H1 (cell line): Measurements from ENCODE around the gene ARHGEF7. TPM values are rescaled to one million over a fixed set of nuclear protein-coding genes. Genes with fewer than 3 reads are reported as not detected.

Source experiments
- CTCF ChIA-PET: fragments of 300-600 bp; sonication (Branson Sonifier 250); formaldehyde crosslinking; loops from one replicate; lab custom pipeline; 2021; ENCODE audit not compliant: partially characterized antibody; lab: Charles Lee
- POLR2A ChIA-PET: fragments of 300-600 bp; sonication (Branson Sonifier 250); formaldehyde crosslinking; loops from one replicate; lab custom pipeline; 2021; ENCODE audit warnings: inconsistent platforms; ENCODE audit not compliant: partially characterized antibody; lab: Charles Lee
- DNase-seq, 2 experiments: peaks; one replicate each; pipeline versions ENCODE4 v3.0.0 to v3.0.0-alpha.2; 2010 to 2022; ENCODE audit warnings: low spot score in 2 of 2, low read depth in 1 of 2, mixed read lengths in 1 of 2
- FAIRE-seq: peaks from 2 replicates; lab custom pipeline; 2011; peaks lifted over from hg19 to GRCh38; lab: Jason Lieb, UNC
- H2AFZ ChIP-seq: 2 replicates; pipeline ENCODE4 v1.8.1; 2012; ENCODE audit warnings: low read length, inconsistent platforms
- H2AK5ac ChIP-seq: 2 replicates; pipeline ENCODE4 v1.6.1; 2013; ENCODE audit warnings: low read depth, low read length
- H2BK120ac ChIP-seq: replicated peaks from 2 replicates; pipeline ENCODE3; 2013; ENCODE audit warnings: low read depth, low read length, inconsistent platforms
- H2BK12ac ChIP-seq: 2 replicates; pipeline ENCODE4 v1.6.1; 2013; ENCODE audit warnings: low read depth, low read length
- H2BK15ac ChIP-seq: 2 replicates; pipeline ENCODE4 v1.6.1; 2013; ENCODE audit warnings: low read length
- H2BK20ac ChIP-seq: 2 replicates; pipeline ENCODE4 v1.6.1; 2013; ENCODE audit warnings: low read length
- H2BK5ac ChIP-seq: 2 replicates; pipeline ENCODE4 v1.6.1; 2013; ENCODE audit warnings: low read depth, low read length
- H3K14ac ChIP-seq: 2 replicates; pipeline ENCODE4 v1.6.1; 2013; ENCODE audit warnings: inconsistent platforms; ENCODE audit not compliant: insufficient read length
- H3K18ac ChIP-seq: 2 replicates; pipeline ENCODE4 v1.6.1; 2013; ENCODE audit warnings: low read length; ENCODE audit errors: extremely low read depth
- H3K23ac ChIP-seq: 2 replicates; pipeline ENCODE4 v1.6.1; 2013; ENCODE audit warnings: inconsistent platforms; ENCODE audit not compliant: insufficient read length
- H3K23me2 ChIP-seq: 2 replicates; pipeline ENCODE4 v1.6.1; 2013; ENCODE audit warnings: low read depth, low read length
- H3K27ac ChIP-seq: 2 replicates; pipeline ENCODE4 v1.6.1; 2011; ENCODE audit warnings: low read depth, low read length, inconsistent platforms
- H3K27me3 ChIP-seq, 4 experiments: replicated peaks in 1 of 4; 1 replicate in 1 of 4; 2 replicates in 3 of 4; pipeline versions ENCODE4 v1.6.1 to v1.8.1; 2011 to 2013; ENCODE audit warnings: low read length in 3 of 4, mild to moderate bottlenecking in 3 of 4, inconsistent platforms in 2 of 4, mixed read lengths in 2 of 4, moderate library complexity in 1 of 4; ENCODE audit not compliant: control insufficient read depth in 3 of 4, insufficient read depth in 3 of 4; ENCODE audit errors: extremely low read depth in 1 of 4
- H3K36me3 ChIP-seq, 4 experiments: 2 replicates each; pipeline versions ENCODE4 v1.6.1 to v1.8.1; 2011 to 2013; ENCODE audit warnings: mild to moderate bottlenecking in 4 of 4, low read length in 3 of 4, moderate library complexity in 2 of 4, control low read depth in 1 of 4, inconsistent platforms in 1 of 4; ENCODE audit not compliant: insufficient read depth in 4 of 4, control insufficient read depth in 2 of 4
- H3K4ac ChIP-seq: replicated peaks from 2 replicates; pipeline ENCODE3; 2013; ENCODE audit warnings: low read length, low read depth, mixed read lengths, inconsistent platforms; ENCODE audit not compliant: insufficient read length
- H3K4me1 ChIP-seq, 4 experiments: replicated peaks in 1 of 4; 1 replicate in 1 of 4; 2 replicates in 3 of 4; pipeline versions ENCODE4 v1.6.1 to v1.8.1; 2011 to 2013; ENCODE audit warnings: low read length in 3 of 4, inconsistent platforms in 2 of 4, mixed read lengths in 1 of 4; ENCODE audit not compliant: insufficient read depth in 4 of 4, control insufficient read depth in 3 of 4
- H3K4me2 ChIP-seq, 2 experiments: 2 replicates each; pipeline versions ENCODE4 v1.6.1 to v1.8.1; 2011 to 2013; ENCODE audit warnings: low read depth in 2 of 2, low read length in 2 of 2, control low read depth in 1 of 2, inconsistent platforms in 1 of 2, mild to moderate bottlenecking in 1 of 2; ENCODE audit not compliant: insufficient read depth in 1 of 2
- H3K4me3 ChIP-seq, 4 experiments: fragments of 200-600, 300-600 bp in 1 of 4; sonication (generic), shearing (Covaris generic), sonication (Bioruptor Twin) in 1 of 4; 2 replicates each; pipeline versions ENCODE4 v1.5.1 to v1.8.1; 2011 to 2016; ENCODE audit warnings: low read length in 4 of 4, low read depth in 3 of 4, control low read depth in 2 of 4, inconsistent platforms in 2 of 4, mild to moderate bottlenecking in 2 of 4, mixed read lengths in 1 of 4, moderate library complexity in 1 of 4; ENCODE audit not compliant: insufficient read depth in 2 of 4; ENCODE audit errors: extremely low read depth in 1 of 4
- H3K56ac ChIP-seq: replicated peaks from 2 replicates; pipeline ENCODE3; 2013; ENCODE audit warnings: low read depth, mild to moderate bottlenecking, mixed read lengths, low read length, inconsistent platforms; ENCODE audit not compliant: insufficient read length
- H3K79me1 ChIP-seq: 2 replicates; pipeline ENCODE4 v1.6.1; 2013; ENCODE audit warnings: low read depth, low read length, control low read depth
- H3K79me2 ChIP-seq, 2 experiments: 2 replicates each; pipeline versions ENCODE4 v1.6.1 to v1.8.1; 2012 to 2013; ENCODE audit warnings: low read length in 2 of 2, mild to moderate bottlenecking in 2 of 2, inconsistent platforms in 1 of 2; ENCODE audit not compliant: insufficient read depth in 2 of 2, control insufficient read depth in 1 of 2
- H3K9ac ChIP-seq, 4 experiments: replicated peaks in 1 of 4; 1 replicate in 1 of 4; 2 replicates in 3 of 4; pipeline versions ENCODE4 v1.6.1 to v1.8.1; 2011 to 2013; ENCODE audit warnings: low read depth in 3 of 4, low read length in 3 of 4, control low read depth in 2 of 4, mild to moderate bottlenecking in 2 of 4, moderate library complexity in 2 of 4, inconsistent platforms in 1 of 4; ENCODE audit errors: extremely low read depth in 1 of 4
- H3K9me3 ChIP-seq, 2 experiments: 2 replicates each; pipeline versions ENCODE4 v1.6.1 to v1.8.1; 2012 to 2013; ENCODE audit warnings: mild to moderate bottlenecking in 2 of 2, moderate library complexity in 2 of 2, control low read depth in 1 of 2, inconsistent platforms in 1 of 2, low read depth in 1 of 2, low read length in 1 of 2, mixed read lengths in 1 of 2; ENCODE audit not compliant: insufficient read depth in 2 of 2
- H4K20me1 ChIP-seq, 2 experiments: replicated peaks in 1 of 2; 2 replicates each; pipeline versions ENCODE3 to v1.8.1; 2011 to 2013; ENCODE audit warnings: inconsistent platforms in 2 of 2, low read length in 2 of 2, mild to moderate bottlenecking in 1 of 2; ENCODE audit not compliant: insufficient read depth in 2 of 2, control insufficient read depth in 1 of 2
- H4K5ac ChIP-seq: 2 replicates; pipeline ENCODE4 v1.6.1; 2013; ENCODE audit warnings: low read length, low read depth, mixed read lengths, inconsistent platforms; ENCODE audit not compliant: insufficient read length
- H4K8ac ChIP-seq: 2 replicates; pipeline ENCODE4 v1.8.0; 2013; ENCODE audit warnings: mild to moderate bottlenecking, moderate library complexity, low read length, inconsistent platforms; ENCODE audit not compliant: insufficient read depth; ENCODE audit errors: extremely low read depth
- H4K91ac ChIP-seq: replicated peaks from 2 replicates; pipeline ENCODE3; 2013; ENCODE audit warnings: low read length, mixed read lengths, inconsistent platforms; ENCODE audit not compliant: insufficient read length
- CHD2 ChIP-seq: IDR thresholded peaks from 2 replicates; pipeline ENCODE4 v1.6.1; 2012; ENCODE audit warnings: low read length, improper control_type of control experiment
- CREB1 ChIP-seq: IDR thresholded peaks from 2 replicates; pipeline ENCODE4 v1.6.1; 2012; ENCODE audit warnings: inconsistent platforms
- HDAC6 ChIP-seq: IDR thresholded peaks from one replicate; pipeline ENCODE4 v1.7.1; 2012; ENCODE audit warnings: low read depth, mild to moderate bottlenecking, inconsistent platforms, low read length, moderate library complexity
- JUND ChIP-seq: IDR thresholded peaks from 2 replicates; pipeline ENCODE4 v1.6.1; 2011; ENCODE audit warnings: mild to moderate bottlenecking, improper control_type of control experiment, low read length
- NANOG ChIP-seq: IDR thresholded peaks from 2 replicates; pipeline ENCODE4 v1.6.1; 2011; ENCODE audit warnings: low read length, low read depth, mild to moderate bottlenecking, inconsistent platforms; ENCODE audit not compliant: insufficient read depth, poor library complexity, severe bottlenecking
- PHF8 ChIP-seq: fragments of 200-600 bp; sonication (generic); conservative IDR thresholded peaks from 2 replicates; pipeline ENCODE4 v1.7.1; 2012; ENCODE audit warnings: low read depth, mild to moderate bottlenecking, inconsistent platforms, low read length, moderate library complexity
- POLR2A ChIP-seq, 2 experiments: IDR thresholded peaks; 1 replicate in 1 of 2; 2 replicates in 1 of 2; pipeline ENCODE4 v1.6.1; 2011; ENCODE audit warnings: low read depth in 2 of 2, low read length in 2 of 2, mild to moderate bottlenecking in 2 of 2; ENCODE audit errors: control extremely low read depth in 1 of 2
- POU5F1 ChIP-seq: IDR thresholded peaks from 2 replicates; pipeline ENCODE4 v1.6.1; 2011; ENCODE audit warnings: low read depth, mild to moderate bottlenecking, low read length, moderate library complexity
- RXRA ChIP-seq: IDR thresholded peaks from 2 replicates; pipeline ENCODE4 v1.6.1; 2011; ENCODE audit warnings: low read depth, mild to moderate bottlenecking, low read length, moderate library complexity; ENCODE audit not compliant: insufficient read depth
- SAP30 ChIP-seq: fragments of 300-600 bp; sonication (generic); IDR thresholded peaks from 2 replicates; pipeline ENCODE4 v1.7.1; 2012; ENCODE audit warnings: low read length, moderate library complexity, mild to moderate bottlenecking, inconsistent platforms; ENCODE audit not compliant: insufficient read depth, insufficient replicate concordance
- WGBS, 2 experiments: shearing (Covaris generic) in 1 of 2; methylation state at CpG; one replicate each; pipeline versions ENCODE4 v1.1.6 to v1.1.7; 2013 to 2015; ENCODE audit warnings: low lambda C conversion rate in 2 of 2, mixed read lengths in 2 of 2, inconsistent platforms in 1 of 2, low coverage in 1 of 2, missing lambda C conversion rate in 1 of 2; ENCODE audit not compliant: insufficient replicate concordance in 2 of 2, insufficient coverage in 1 of 2, insufficient read length in 1 of 2; ENCODE audit errors: extremely low coverage in 1 of 2, missing lambda C conversion rate in 1 of 2; 5-methylcytosine and 5-hydroxymethylcytosine counted together
- polyA plus RNA-seq, 7 experiments: library from polyadenylated mRNA; depleted of rRNA in 3 of 7; stranded (reverse) in 5 of 7; unstranded in 2 of 7; fragments of >200 nt in 5 of 7; fragments of 200-250 nt in 2 of 7; gene quantifications; 1 replicate in 5 of 7; 2 replicates in 1 of 7; 4 replicates in 1 of 7; pipeline versions ENCODE4 v1.2.1 to v1.2.3, GENCODE V29; 2011 to 2013; ENCODE audit warnings: missing spikeins in 2 of 7, mixed read lengths in 2 of 7
- total RNA-seq: library from RNA; stranded (reverse); fragmentation: NEBNext Ultra II Directional; extraction: Animal tissue kit (Norgen Biotek cat#: 25700); gene quantifications from 2 replicates; pipeline ENCODE4 v1.2.1, GENCODE V29; 2021
- TF ChIP-seq, protein P1 (sequence below): IDR thresholded peaks from 2 replicates; pipeline ENCODE4 v1.6.1; 2011; ENCODE audit warnings: low read depth, mild to moderate bottlenecking, low read length; ENCODE audit not compliant: insufficient read depth

ARHGEF7 gene
- total and polyA plus RNA-seq, 2 of the 8 experiments (the other 6 are each of a cell fraction or from before 2014, with no cell fraction given): 26.2 to 56.5 TPM

DNA sequence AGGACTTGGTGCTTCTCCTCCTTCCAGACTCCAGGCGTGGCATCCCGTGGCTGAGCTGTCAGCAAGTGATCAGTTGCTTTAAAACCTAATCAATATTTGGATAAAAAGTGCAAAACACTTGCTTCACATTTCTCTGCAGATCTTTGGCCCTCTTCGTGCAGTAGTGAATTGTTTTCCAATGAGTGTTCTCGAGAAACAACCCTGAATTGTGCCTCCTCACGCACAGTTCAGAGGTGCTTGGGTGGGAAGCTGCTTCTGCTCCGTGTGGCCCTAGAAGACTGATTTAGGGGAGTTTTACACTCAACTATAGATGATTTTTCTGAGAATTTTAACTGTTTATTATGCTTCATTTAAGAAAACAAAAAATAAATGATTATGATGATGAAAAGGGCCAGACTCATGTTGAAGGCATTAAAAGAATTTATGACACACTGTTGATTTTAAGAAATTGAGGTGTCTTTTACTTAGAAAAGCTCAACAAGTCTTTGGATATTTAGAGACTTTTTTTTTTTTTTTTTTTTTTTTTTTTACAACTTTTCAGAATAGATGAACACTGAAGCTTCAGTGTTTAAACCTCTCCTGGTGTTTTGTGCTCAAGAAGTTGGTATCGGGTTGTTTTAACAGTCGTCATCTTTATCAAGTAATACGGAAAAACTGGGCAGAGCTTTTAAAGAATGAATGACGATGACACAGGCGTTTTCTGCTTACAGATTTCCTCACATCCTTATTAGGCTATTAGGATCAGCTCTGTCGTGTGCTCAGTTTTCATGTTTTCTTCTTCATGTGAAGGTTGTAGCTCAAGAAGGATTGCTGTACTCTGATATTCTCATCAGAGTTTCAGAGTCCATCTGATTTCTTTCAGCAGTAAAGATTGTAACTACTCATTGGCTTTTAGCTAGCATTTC, 165.8 kb downstream of the ARHGEF7 start:
- peaks cover 2 to 6% of the 10 kb centered on the region in 2 experiments for H4K20me1 ChIP-seq
- H3K4ac ChIP-seq: no peak overlapping the region
- H2BK20ac ChIP-seq: no peak overlapping the region
- H3K9ac ChIP-seq: no peak overlapping the region
- CTCF ChIA-PET: interaction anchor here (1.1 to 1.4 kb wide), 2 partner anchors 17 to 34 kb away, joined by 3 read pairs; no protein-coding TSS in a partner anchor
- H3K36me3 ChIP-seq: peaks cover 22 to 59% (median 48%) of the 10 kb centered on the region in 4 experiments
- no peak overlapping the region for H3K18ac ChIP-seq
- H3K79me2 ChIP-seq: no peaks in the 10 kb centered on the region
- no peak overlapping the region for H3K14ac ChIP-seq
- 93% methylated on average over 12 of the region's 12 CpGs; no CpG with 5 or more reads in 1 of the 2 experiments for WGBS, 2 experiments
- no peak overlapping the region for H3K27ac ChIP-seq
- no peaks in the 10 kb centered on the region for H3K23me2 ChIP-seq
- no peak for TF ChIP-seq CHD2
- TF ChIP-seq SAP30: no peak
- TF ChIP-seq HDAC6: no peak
- TF ChIP-seq PHF8: no peak
- TF ChIP-seq, protein P1, sequence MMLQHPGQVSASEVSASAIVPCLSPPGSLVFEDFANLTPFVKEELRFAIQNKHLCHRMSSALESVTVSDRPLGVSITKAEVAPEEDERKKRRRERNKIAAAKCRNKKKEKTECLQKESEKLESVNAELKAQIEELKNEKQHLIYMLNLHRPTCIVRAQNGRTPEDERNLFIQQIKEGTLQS: no peak
- TF ChIP-seq POU5F1: no peak
- no peak for TF ChIP-seq POLR2A (IDR thresholded peaks at IDR 0.05; ENCODE audit: control extremely low read depth in 1 of 2, low read depth in 2 of 2, low read length in 2 of 2)
- TF ChIP-seq RXRA: no peak
- no peak for TF ChIP-seq NANOG
- TF ChIP-seq CREB1: no peak
- TF ChIP-seq JUND: no peak
- H4K8ac ChIP-seq: no peak overlapping the region
- H2BK12ac ChIP-seq: no peak overlapping the region
- no peaks in the 10 kb centered on the region for H3K4me1 ChIP-seq
- FAIRE-seq (no peak), DNase-seq (no peak)
- peaks cover 0 to 1% (median 0%) of the 10 kb centered on the region in 4 experiments; a peak in 1 of 7 replicates for H3K27me3 ChIP-seq
- POLR2A ChIA-PET: no interaction called here
- no peak overlapping the region for H2BK15ac ChIP-seq
- no peak overlapping the region for H4K5ac ChIP-seq
- H2AK5ac ChIP-seq: no peak overlapping the region
- no peak overlapping the region for H4K91ac ChIP-seq
- no peak overlapping the region for H3K23ac ChIP-seq
- H2BK120ac ChIP-seq: no peak overlapping the region
- H2BK5ac ChIP-seq: no peak overlapping the region
- H3K4me3 ChIP-seq: no peak overlapping the region
- no peaks in the 10 kb centered on the region for H3K9me3 ChIP-seq
- no peak overlapping the region for H3K4me2 ChIP-seq
- no peak overlapping the region for H3K56ac ChIP-seq
- H2AFZ ChIP-seq: no peak overlapping the region
- H3K79me1 ChIP-seq: peaks cover 2% of the 10 kb centered on the region; the same call in 1 of the 2 replicates
